ENCODE data around the gene TCF7L1.

TCF7L1 gene

GRCh38 chr2:85307527-85307897, 174.3 kb downstream of the TCF7L1 start:
- ATAC-seq (ENCODE audit: low read depth) (no peak), DNase-seq (ENCODE audit: low spot score) (no peak)
- Histone ChIP-seq H3K4me3 (ENCODE audit: severe bottlenecking) (no peak overlapping the region), H3K27ac (ENCODE audit: poor library complexity, severe bottlenecking) (no peak overlapping the region), H3K9me3 (ENCODE audit: severe bottlenecking) (no peaks in the 10 kb centered on the region), H3K4me1 (ENCODE audit: insufficient read depth, poor library complexity, severe bottlenecking) (peaks cover 8% of the 10 kb centered on the region), H3K36me3 (ENCODE audit: low read depth) (peaks cover 50% of the 10 kb centered on the region), H3K27me3 (ENCODE audit: insufficient read depth, poor library complexity, severe bottlenecking) (no peaks in the 10 kb centered on the region)
- no peak for TF ChIP-seq CTCF (IDR thresholded peaks at IDR 0.05; ENCODE audit: poor library complexity, severe bottlenecking)

- no peak overlapping the region for H3K4me3 ChIP-seq (ENCODE audit: severe bottlenecking)
- H3K27me3 ChIP-seq (ENCODE audit: insufficient read depth, poor library complexity, severe bottlenecking) = no peaks in the 10 kb centered on the region
- H3K4me1 ChIP-seq (ENCODE audit: insufficient read depth, poor library complexity, severe bottlenecking) = peaks cover 15% of the 10 kb centered on the region
- peaks cover 49% of the 10 kb centered on the region for H3K36me3 ChIP-seq (ENCODE audit: low read depth)
- ATAC-seq (ENCODE audit: low read depth) (no peak), DNase-seq (ENCODE audit: low spot score) (no peak)
- TF ChIP-seq CTCF (IDR thresholded peaks at IDR 0.05; ENCODE audit: poor library complexity, severe bottlenecking) = no peak
- no peak overlapping the region for H3K27ac ChIP-seq (ENCODE audit: poor library complexity, severe bottlenecking)
- no peaks in the 10 kb centered on the region for H3K9me3 ChIP-seq (ENCODE audit: severe bottlenecking)
Observed at GRCh38 chr2:85308201-85308600, 175.0 kb downstream of the TCF7L1 start.

GRCh38 chr2:85308896-85309555, 175.8 kb downstream of the TCF7L1 start:
- H3K4me3 ChIP-seq (ENCODE audit: severe bottlenecking) = no peak overlapping the region
- DNase-seq (ENCODE audit: low spot score) (no peak), ATAC-seq (ENCODE audit: low read depth) (no peak)
- no peak for TF ChIP-seq CTCF (IDR thresholded peaks at IDR 0.05; ENCODE audit: poor library complexity, severe bottlenecking)
- peaks cover 49% of the 10 kb centered on the region for H3K36me3 ChIP-seq (ENCODE audit: low read depth)
- no peak overlapping the region for H3K27ac ChIP-seq (ENCODE audit: poor library complexity, severe bottlenecking)
- H3K9me3 ChIP-seq (ENCODE audit: severe bottlenecking) = no peaks in the 10 kb centered on the region
- H3K4me1 ChIP-seq (ENCODE audit: insufficient read depth, poor library complexity, severe bottlenecking) = peaks cover 24% of the 10 kb centered on the region
- H3K27me3 ChIP-seq (ENCODE audit: insufficient read depth, poor library complexity, severe bottlenecking) = no peaks in the 10 kb centered on the region

GRCh38 chr2:85309699-85310321, 176.6 kb downstream of the TCF7L1 start:
- peaks cover 42% of the 10 kb centered on the region for H3K36me3 ChIP-seq (ENCODE audit: low read depth)
- ATAC-seq (ENCODE audit: low read depth) (no peak), DNase-seq (ENCODE audit: low spot score) (no peak)
- peaks cover 25% of the 10 kb centered on the region for H3K4me1 ChIP-seq (ENCODE audit: insufficient read depth, poor library complexity, severe bottlenecking)
- TF ChIP-seq CTCF (IDR thresholded peaks at IDR 0.05; ENCODE audit: poor library complexity, severe bottlenecking) = no peak
- H3K27me3 ChIP-seq (ENCODE audit: insufficient read depth, poor library complexity, severe bottlenecking) = no peaks in the 10 kb centered on the region
- no peak overlapping the region for H3K4me3 ChIP-seq (ENCODE audit: severe bottlenecking)
- H3K9me3 ChIP-seq (ENCODE audit: severe bottlenecking) = no peaks in the 10 kb centered on the region
- H3K27ac ChIP-seq (ENCODE audit: poor library complexity, severe bottlenecking) = no peak overlapping the region

- peaks cover 39% of the 10 kb centered on the region for H3K36me3 ChIP-seq (ENCODE audit: low read depth)
- no peak overlapping the region for H3K27ac ChIP-seq (ENCODE audit: poor library complexity, severe bottlenecking)
- TF ChIP-seq CTCF (IDR thresholded peaks at IDR 0.05; ENCODE audit: poor library complexity, severe bottlenecking) = no peak
- H3K27me3 ChIP-seq (ENCODE audit: insufficient read depth, poor library complexity, severe bottlenecking) = no peaks in the 10 kb centered on the region
- no peaks in the 10 kb centered on the region for H3K9me3 ChIP-seq (ENCODE audit: severe bottlenecking)
- DNase-seq (ENCODE audit: low spot score) (no peak), ATAC-seq (ENCODE audit: low read depth) (no peak)
- H3K4me3 ChIP-seq (ENCODE audit: severe bottlenecking) = no peak overlapping the region
- H3K4me1 ChIP-seq (ENCODE audit: insufficient read depth, poor library complexity, severe bottlenecking) = peaks cover 25% of the 10 kb centered on the region
Observed at GRCh38 chr2:85310330-85310729, 177.1 kb downstream of the TCF7L1 start.
